Measurements from ENCODE around the gene STEAP2.

- TF ChIP-seq, protein P1, sequence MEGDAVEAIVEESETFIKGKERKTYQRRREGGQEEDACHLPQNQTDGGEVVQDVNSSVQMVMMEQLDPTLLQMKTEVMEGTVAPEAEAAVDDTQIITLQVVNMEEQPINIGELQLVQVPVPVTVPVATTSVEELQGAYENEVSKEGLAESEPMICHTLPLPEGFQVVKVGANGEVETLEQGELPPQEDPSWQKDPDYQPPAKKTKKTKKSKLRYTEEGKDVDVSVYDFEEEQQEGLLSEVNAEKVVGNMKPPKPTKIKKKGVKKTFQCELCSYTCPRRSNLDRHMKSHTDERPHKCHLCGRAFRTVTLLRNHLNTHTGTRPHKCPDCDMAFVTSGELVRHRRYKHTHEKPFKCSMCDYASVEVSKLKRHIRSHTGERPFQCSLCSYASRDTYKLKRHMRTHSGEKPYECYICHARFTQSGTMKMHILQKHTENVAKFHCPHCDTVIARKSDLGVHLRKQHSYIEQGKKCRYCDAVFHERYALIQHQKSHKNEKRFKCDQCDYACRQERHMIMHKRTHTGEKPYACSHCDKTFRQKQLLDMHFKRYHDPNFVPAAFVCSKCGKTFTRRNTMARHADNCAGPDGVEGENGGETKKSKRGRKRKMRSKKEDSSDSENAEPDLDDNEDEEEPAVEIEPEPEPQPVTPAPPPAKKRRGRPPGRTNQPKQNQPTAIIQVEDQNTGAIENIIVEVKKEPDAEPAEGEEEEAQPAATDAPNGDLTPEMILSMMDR (IDR thresholded peaks at IDR 0.05) = no peak
- no peak for TF ChIP-seq POLR2A (IDR thresholded peaks at IDR 0.05)
Measured at GRCh38 chr7:90216771-90217170, 5.2 kb downstream of the STEAP2 start.

All from sigmoid colon (tissue), 3 donors.